ENCODE results near the gene GUCA2B. TPM values are rescaled to one million over a fixed set of nuclear protein-coding genes. Genes with fewer than 3 reads are reported as not detected.
A peak's percentile ranks its signal among the peaks of the same experiment; 100 is the strongest.

GUCA2B gene
- total RNA-seq, 1 experiment from 2014 or later: not detected

DNA sequence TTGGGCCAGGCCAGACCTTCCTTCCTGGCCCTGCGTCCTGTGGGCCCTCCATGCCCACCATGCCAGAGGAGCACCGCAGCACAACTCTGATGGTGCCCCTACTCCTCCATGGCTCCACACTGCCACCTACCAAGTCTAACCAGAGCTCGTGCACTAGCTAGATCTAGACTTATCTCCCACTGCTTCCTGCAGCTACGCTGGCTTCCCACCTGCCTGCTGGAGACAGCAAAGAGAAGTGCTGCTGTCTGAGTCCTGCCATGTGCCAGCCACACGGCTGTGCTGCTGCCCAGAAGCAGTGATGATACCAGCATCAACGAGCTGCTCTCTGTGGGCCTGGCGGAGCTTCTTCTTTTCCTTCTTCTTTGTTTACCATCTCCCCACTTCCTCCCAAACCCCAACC, 4.5 kb downstream of the GUCA2B start:
- no peaks in the 10 kb centered on the region for H3K79me1 ChIP-seq (ENCODE audit: insufficient read depth, low read depth, low read length, poor library complexity, severe bottlenecking)
- TF ChIP-seq, protein P1, sequence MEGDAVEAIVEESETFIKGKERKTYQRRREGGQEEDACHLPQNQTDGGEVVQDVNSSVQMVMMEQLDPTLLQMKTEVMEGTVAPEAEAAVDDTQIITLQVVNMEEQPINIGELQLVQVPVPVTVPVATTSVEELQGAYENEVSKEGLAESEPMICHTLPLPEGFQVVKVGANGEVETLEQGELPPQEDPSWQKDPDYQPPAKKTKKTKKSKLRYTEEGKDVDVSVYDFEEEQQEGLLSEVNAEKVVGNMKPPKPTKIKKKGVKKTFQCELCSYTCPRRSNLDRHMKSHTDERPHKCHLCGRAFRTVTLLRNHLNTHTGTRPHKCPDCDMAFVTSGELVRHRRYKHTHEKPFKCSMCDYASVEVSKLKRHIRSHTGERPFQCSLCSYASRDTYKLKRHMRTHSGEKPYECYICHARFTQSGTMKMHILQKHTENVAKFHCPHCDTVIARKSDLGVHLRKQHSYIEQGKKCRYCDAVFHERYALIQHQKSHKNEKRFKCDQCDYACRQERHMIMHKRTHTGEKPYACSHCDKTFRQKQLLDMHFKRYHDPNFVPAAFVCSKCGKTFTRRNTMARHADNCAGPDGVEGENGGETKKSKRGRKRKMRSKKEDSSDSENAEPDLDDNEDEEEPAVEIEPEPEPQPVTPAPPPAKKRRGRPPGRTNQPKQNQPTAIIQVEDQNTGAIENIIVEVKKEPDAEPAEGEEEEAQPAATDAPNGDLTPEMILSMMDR (conservative IDR thresholded peaks at IDR 0.05): peak; percentile 34; the same call in 2 of the 3 replicates
- H2AFZ ChIP-seq (ENCODE audit: low read length): no peak overlapping the region
- no CpG with 5 or more reads among the region's 7 CpGs for WGBS (ENCODE audit: extremely low coverage, insufficient read length, low lambda C conversion rate)
- Mint-ChIP-seq H3K36me3 (ENCODE audit: insufficient read depth in 1 of 3, low read depth in 3 of 3) (no peaks in the 10 kb centered on the region; a peak in 1 of 7 replicates), H3K27me3 (ENCODE audit: low read depth) (peaks cover 10% of the 10 kb centered on the region), H3K9me3 (peaks cover 0 to 5% of the 10 kb centered on the region in 2 experiments; a peak in 1 of 5 replicates), H3K4me1 (no peaks in the 10 kb centered on the region), H3K4me3 (no peak overlapping the region), H3K27ac (no peak overlapping the region; a peak in 1 of 7 replicates)
- H3T11ph ChIP-seq (ENCODE audit: low read length): no peak overlapping the region
- no peaks in the 10 kb centered on the region for H3K23me2 ChIP-seq (ENCODE audit: insufficient read length, low read depth, low read length, poor library complexity, severe bottlenecking)
- H3K79me2 ChIP-seq (ENCODE audit: insufficient read depth, low read length): no peaks in the 10 kb centered on the region
- H3K27me3 ChIP-seq (ENCODE audit: insufficient read depth, low read length): no peaks in the 10 kb centered on the region
- DNase-seq: no peak
- no peaks in the 10 kb centered on the region for H4K20me1 ChIP-seq (ENCODE audit: control insufficient read depth, insufficient read depth, insufficient read length)
- H3K18ac ChIP-seq (ENCODE audit: insufficient read length, low read depth, low read length): no peak overlapping the region
- H3K56ac ChIP-seq (ENCODE audit: insufficient read length, low read depth, low read length): no peak overlapping the region
- no peak overlapping the region for H3K4me2 ChIP-seq (ENCODE audit: insufficient read depth, insufficient read length, low read length)
- H2BK20ac ChIP-seq (ENCODE audit: low read depth, low read length, poor library complexity, severe bottlenecking): no peak overlapping the region
- no peak overlapping the region for H2BK15ac ChIP-seq (ENCODE audit: low read depth, low read length)
- H3K23ac ChIP-seq (ENCODE audit: insufficient read length, low read depth, low read length): no peak overlapping the region
- no peaks in the 10 kb centered on the region for H3K9me3 ChIP-seq (ENCODE audit: control insufficient read depth, low read depth, low read length)
- H4K91ac ChIP-seq (ENCODE audit: insufficient read length, low read depth, low read length): no peak overlapping the region
- no peak overlapping the region for H2AK5ac ChIP-seq (ENCODE audit: insufficient read length, low read length)
- H3K9ac ChIP-seq (ENCODE audit: extremely low read depth, insufficient read length, low read length): no peak overlapping the region
- no peaks in the 10 kb centered on the region for H3K4me1 ChIP-seq (ENCODE audit: insufficient read depth, low read length)
- H2BK12ac ChIP-seq (ENCODE audit: insufficient read length, low read depth, low read length): no peak overlapping the region
- H4K5ac ChIP-seq (ENCODE audit: insufficient read length, low read depth, low read length): no peak overlapping the region
- no peak overlapping the region for H3K27ac ChIP-seq (ENCODE audit: insufficient read length, low read depth, low read length)
- H3K14ac ChIP-seq (ENCODE audit: insufficient read depth, low read length): no peak overlapping the region
- no peak overlapping the region for H3K4ac ChIP-seq (ENCODE audit: low read depth, low read length)
- H2BK120ac ChIP-seq (ENCODE audit: low read depth, low read length, poor library complexity, severe bottlenecking): no peak overlapping the region
- H2BK5ac ChIP-seq (ENCODE audit: insufficient read length, low read length): no peak overlapping the region
- no peak overlapping the region for H4K8ac ChIP-seq (replicated peaks; ENCODE audit: insufficient read length, low read depth, low read length)
